HL-60/S4 treated with retinoic acid at 250 ng/mL for 4 days and 3 days (cell line): ENCODE results near the gene MTHFR.

Experiments used
- in situ Hi-C: fragments of 300-500 bp; cut with MboI; formaldehyde crosslinking; loops from 2 replicates; pipeline ENCODE4 v1.7.0; 2022; ENCODE audit warnings: low sequenced_read_pairs

The MTHFR gene

GRCh38 chr1:11736746-11737639 lies 68.8 kb downstream of the MTHFR start:
- in situ Hi-C loops: no loop called here

- in situ Hi-C loops: no loop called here
Observed at GRCh38 chr1:11735854-11736745, 69.7 kb downstream of the MTHFR start, which contains the start of gene AGTRAP. Gene AGTRAP, plus strand, starts transcription at chr1:11736136. Its CDS starts 73 bp downstream, at chr1:11736209.
